SK-N-SH (cell line): ENCODE results near the gene ARHGEF7. TPM values are rescaled to one million over a fixed set of nuclear protein-coding genes. Genes with fewer than 3 reads are reported as not detected.
A peak's percentile ranks its signal among the peaks of the same experiment; 100 is the strongest.
"Not testable (repeated sequence)": the region's sequence is repeated elsewhere in the genome, so short reads cannot be mapped to it uniquely, and the experiment has no call there.

Experiments
- CTCF ChIA-PET: fragments of 300-600, 350-600 bp; formaldehyde crosslinking; extraction: SDS; loops from one replicate; lab custom pipeline; 2021; lab: Yijun Ruan, JAX
- POLR2A ChIA-PET: fragments of 350-600 bp; sonication (Branson Sonifier 250); formaldehyde crosslinking; extraction: SDS; loops from one replicate; lab custom pipeline; 2020; ENCODE audit warnings: antibody characterized with exemption, inconsistent platforms; lab: Yijun Ruan, JAX
- DNase-seq: peaks from one replicate; pipeline ENCODE4 v3.0.0; 2012
- H2AFZ ChIP-seq: fragments of 200-600 bp; sonication (generic); 2 replicates; pipeline ENCODE4 v1.8.1; 2016; ENCODE audit warnings: antibody characterized with exemption, mild to moderate bottlenecking, low read depth
- H3F3A ChIP-seq: fragments of 200-600 bp; sonication (generic); replicated peaks from 2 replicates; pipeline ENCODE3; 2016; ENCODE audit warnings: antibody characterized with exemption, mild to moderate bottlenecking; ENCODE audit not compliant: insufficient read depth
- H3K27ac ChIP-seq, 2 experiments: fragments of 200-500 bp in 1 of 2; fragments of 200-600 bp in 1 of 2; sonication (Bioruptor generic) in 1 of 2; sonication (generic), shearing (Covaris generic) in 1 of 2; 2 replicates each; pipeline versions ENCODE4 v1.5.1 to v1.6.1; 2014 to 2016; ENCODE audit warnings: low read depth in 2 of 2, inconsistent platforms in 1 of 2, low read length in 1 of 2, mild to moderate bottlenecking in 1 of 2, mixed read lengths in 1 of 2
- H3K27me3 ChIP-seq: fragments of 200-600 bp; sonication (generic), shearing (Covaris generic); 2 replicates; pipeline ENCODE4 v1.6.1; 2016; ENCODE audit warnings: mixed run types; ENCODE audit not compliant: insufficient read depth
- H3K36me3 ChIP-seq, 2 experiments: fragments of 200-500 bp in 1 of 2; fragments of 200-600 bp in 1 of 2; sonication (Bioruptor generic) in 1 of 2; sonication (generic) in 1 of 2; replicated peaks in 1 of 2; 2 replicates each; pipeline versions ENCODE3 to v1.5.1; 2014 to 2016; ENCODE audit warnings: low read length in 1 of 2, mild to moderate bottlenecking in 1 of 2; ENCODE audit not compliant: insufficient read depth in 2 of 2, control insufficient read depth in 1 of 2
- H3K4me1 ChIP-seq, 2 experiments: fragments of 200-500 bp in 1 of 2; fragments of 200-600 bp in 1 of 2; sonication (Bioruptor generic) in 1 of 2; sonication (generic), shearing (Covaris generic) in 1 of 2; 2 replicates each; pipeline versions ENCODE4 v1.5.1 to v1.6.1; 2014 to 2016; ENCODE audit warnings: low read depth in 1 of 2, low read length in 1 of 2, mixed run types in 1 of 2; ENCODE audit not compliant: insufficient read depth in 2 of 2, control insufficient read depth in 1 of 2
- H3K4me2 ChIP-seq: fragments of 200-600 bp; sonication (generic), shearing (Covaris generic); 2 replicates; pipeline ENCODE4 v1.6.1; 2017; ENCODE audit warnings: mixed run types
- H3K4me3 ChIP-seq, 2 experiments: fragments of 200-500 bp in 1 of 2; fragments of 200-600 bp in 1 of 2; sonication (Bioruptor generic) in 1 of 2; sonication (generic), shearing (Covaris generic) in 1 of 2; 2 replicates each; pipeline versions ENCODE4 v1.5.1 to v1.8.1; 2014 to 2016; ENCODE audit warnings: low read depth in 2 of 2, inconsistent platforms in 1 of 2, low read length in 1 of 2, mild to moderate bottlenecking in 1 of 2, mixed read lengths in 1 of 2, moderate library complexity in 1 of 2
- H3K79me2 ChIP-seq: fragments of 200-600 bp; sonication (generic); 2 replicates; pipeline ENCODE4 v1.8.1; 2017; ENCODE audit warnings: mild to moderate bottlenecking; ENCODE audit not compliant: insufficient read depth
- H3K9ac ChIP-seq: fragments of 200-600 bp; sonication (generic); 2 replicates; pipeline ENCODE4 v1.6.1; 2017; ENCODE audit warnings: mixed run types
- H3K9me2 ChIP-seq: fragments of 200-600 bp; sonication (generic); 2 replicates; pipeline ENCODE4 v1.6.1; 2017; ENCODE audit warnings: mixed run types
- H3K9me3 ChIP-seq: fragments of 200-600 bp; sonication (generic); 2 replicates; pipeline ENCODE4 v1.6.1; 2017; ENCODE audit warnings: mixed run types, mild to moderate bottlenecking, moderate library complexity
- H4K20me1 ChIP-seq: fragments of 200-600 bp; sonication (generic); 2 replicates; pipeline ENCODE4 v1.6.1; 2017; ENCODE audit warnings: mild to moderate bottlenecking, mixed run types; ENCODE audit not compliant: insufficient read depth
- ELF1 ChIP-seq: IDR thresholded peaks from 2 replicates; pipeline ENCODE4 v1.4.0; 2012
- GATA2 ChIP-seq: sonication (generic); formaldehyde crosslinking; IDR thresholded peaks from 2 replicates; pipeline ENCODE4 v1.5.0; 2020; ENCODE audit warnings: mild to moderate bottlenecking, missing genetic modification reagents
- POLR2AphosphoS5 ChIP-seq: IDR thresholded peaks from 2 replicates; pipeline ENCODE4 v1.6.1; 2012; ENCODE audit warnings: low read depth, low read length
- RAD21 ChIP-seq: IDR thresholded peaks from 2 replicates; pipeline ENCODE4 v1.6.1; 2012; ENCODE audit warnings: mild to moderate bottlenecking, low read length
- WGBS: methylation state at CpG from one replicate; pipeline ENCODE4 v1.1.6; 2017; ENCODE audit warnings: low lambda C conversion rate; 5-methylcytosine and 5-hydroxymethylcytosine counted together
- polyA plus RNA-seq, 3 experiments: library from polyadenylated mRNA; depleted of rRNA; stranded (reverse); fragments of >200 nt; gene quantifications; 2 replicates each; pipeline ENCODE4 v1.2.3, GENCODE V29; 2012
- TF ChIP-seq, protein P1 (sequence below): IDR thresholded peaks from 2 replicates; pipeline ENCODE4; 2012
- TF ChIP-seq, protein P2 (sequence below): IDR thresholded peaks from 2 replicates; pipeline ENCODE4 v1.6.1; 2012; ENCODE audit warnings: mild to moderate bottlenecking, low read depth, low read length, moderate library complexity
- TF ChIP-seq, protein P3 (sequence below): fragments of 150-350 bp; IDR thresholded peaks from 2 replicates; pipeline ENCODE4 v1.6.1; 2016; ENCODE audit warnings: mild to moderate bottlenecking, low read depth, low read length
- TF ChIP-seq, protein P4 (sequence below): fragments of 200-600 bp; sonication (generic); IDR thresholded peaks from 2 replicates; pipeline ENCODE4 v1.6.1; 2017; ENCODE audit warnings: antibody characterized with exemption, mild to moderate bottlenecking, moderate library complexity

The ARHGEF7 gene
- polyA plus RNA-seq, 1 of the 3 experiments (the other 2 are of a cell fraction): 21.6 TPM

DNA sequence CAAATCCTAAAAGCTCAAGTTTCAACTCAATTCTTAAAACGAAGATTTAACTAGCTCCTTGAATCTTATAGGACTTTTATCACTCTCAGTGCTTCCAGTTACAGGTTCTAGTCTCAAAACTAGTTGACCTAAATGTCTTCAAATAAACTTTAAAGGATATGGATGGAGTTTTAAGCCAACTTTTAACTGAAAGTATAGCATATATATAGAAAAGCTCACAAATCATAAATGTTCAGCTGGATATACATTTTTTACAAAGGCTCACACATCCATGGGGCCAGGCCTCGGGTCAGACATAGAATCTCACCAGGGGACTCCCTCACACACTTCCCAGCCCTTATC, 47.1 kb upstream of the ARHGEF7 start (continued):
- TF ChIP-seq, protein P1, sequence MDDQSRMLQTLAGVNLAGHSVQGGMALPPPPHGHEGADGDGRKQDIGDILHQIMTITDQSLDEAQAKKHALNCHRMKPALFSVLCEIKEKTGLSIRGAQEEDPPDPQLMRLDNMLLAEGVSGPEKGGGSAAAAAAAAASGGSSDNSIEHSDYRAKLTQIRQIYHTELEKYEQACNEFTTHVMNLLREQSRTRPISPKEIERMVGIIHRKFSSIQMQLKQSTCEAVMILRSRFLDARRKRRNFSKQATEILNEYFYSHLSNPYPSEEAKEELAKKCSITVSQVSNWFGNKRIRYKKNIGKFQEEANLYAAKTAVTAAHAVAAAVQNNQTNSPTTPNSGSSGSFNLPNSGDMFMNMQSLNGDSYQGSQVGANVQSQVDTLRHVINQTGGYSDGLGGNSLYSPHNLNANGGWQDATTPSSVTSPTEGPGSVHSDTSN: no peak
- TF ChIP-seq ELF1 (no peak), POLR2AphosphoS5 (no peak), GATA2 (no peak)
- TF ChIP-seq, protein P2, sequence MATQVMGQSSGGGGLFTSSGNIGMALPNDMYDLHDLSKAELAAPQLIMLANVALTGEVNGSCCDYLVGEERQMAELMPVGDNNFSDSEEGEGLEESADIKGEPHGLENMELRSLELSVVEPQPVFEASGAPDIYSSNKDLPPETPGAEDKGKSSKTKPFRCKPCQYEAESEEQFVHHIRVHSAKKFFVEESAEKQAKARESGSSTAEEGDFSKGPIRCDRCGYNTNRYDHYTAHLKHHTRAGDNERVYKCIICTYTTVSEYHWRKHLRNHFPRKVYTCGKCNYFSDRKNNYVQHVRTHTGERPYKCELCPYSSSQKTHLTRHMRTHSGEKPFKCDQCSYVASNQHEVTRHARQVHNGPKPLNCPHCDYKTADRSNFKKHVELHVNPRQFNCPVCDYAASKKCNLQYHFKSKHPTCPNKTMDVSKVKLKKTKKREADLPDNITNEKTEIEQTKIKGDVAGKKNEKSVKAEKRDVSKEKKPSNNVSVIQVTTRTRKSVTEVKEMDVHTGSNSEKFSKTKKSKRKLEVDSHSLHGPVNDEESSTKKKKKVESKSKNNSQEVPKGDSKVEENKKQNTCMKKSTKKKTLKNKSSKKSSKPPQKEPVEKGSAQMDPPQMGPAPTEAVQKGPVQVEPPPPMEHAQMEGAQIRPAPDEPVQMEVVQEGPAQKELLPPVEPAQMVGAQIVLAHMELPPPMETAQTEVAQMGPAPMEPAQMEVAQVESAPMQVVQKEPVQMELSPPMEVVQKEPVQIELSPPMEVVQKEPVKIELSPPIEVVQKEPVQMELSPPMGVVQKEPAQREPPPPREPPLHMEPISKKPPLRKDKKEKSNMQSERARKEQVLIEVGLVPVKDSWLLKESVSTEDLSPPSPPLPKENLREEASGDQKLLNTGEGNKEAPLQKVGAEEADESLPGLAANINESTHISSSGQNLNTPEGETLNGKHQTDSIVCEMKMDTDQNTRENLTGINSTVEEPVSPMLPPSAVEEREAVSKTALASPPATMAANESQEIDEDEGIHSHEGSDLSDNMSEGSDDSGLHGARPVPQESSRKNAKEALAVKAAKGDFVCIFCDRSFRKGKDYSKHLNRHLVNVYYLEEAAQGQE: no peak
- TF ChIP-seq, protein P3, sequence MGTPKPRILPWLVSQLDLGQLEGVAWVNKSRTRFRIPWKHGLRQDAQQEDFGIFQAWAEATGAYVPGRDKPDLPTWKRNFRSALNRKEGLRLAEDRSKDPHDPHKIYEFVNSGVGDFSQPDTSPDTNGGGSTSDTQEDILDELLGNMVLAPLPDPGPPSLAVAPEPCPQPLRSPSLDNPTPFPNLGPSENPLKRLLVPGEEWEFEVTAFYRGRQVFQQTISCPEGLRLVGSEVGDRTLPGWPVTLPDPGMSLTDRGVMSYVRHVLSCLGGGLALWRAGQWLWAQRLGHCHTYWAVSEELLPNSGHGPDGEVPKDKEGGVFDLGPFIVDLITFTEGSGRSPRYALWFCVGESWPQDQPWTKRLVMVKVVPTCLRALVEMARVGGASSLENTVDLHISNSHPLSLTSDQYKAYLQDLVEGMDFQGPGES: no peak

DNA sequence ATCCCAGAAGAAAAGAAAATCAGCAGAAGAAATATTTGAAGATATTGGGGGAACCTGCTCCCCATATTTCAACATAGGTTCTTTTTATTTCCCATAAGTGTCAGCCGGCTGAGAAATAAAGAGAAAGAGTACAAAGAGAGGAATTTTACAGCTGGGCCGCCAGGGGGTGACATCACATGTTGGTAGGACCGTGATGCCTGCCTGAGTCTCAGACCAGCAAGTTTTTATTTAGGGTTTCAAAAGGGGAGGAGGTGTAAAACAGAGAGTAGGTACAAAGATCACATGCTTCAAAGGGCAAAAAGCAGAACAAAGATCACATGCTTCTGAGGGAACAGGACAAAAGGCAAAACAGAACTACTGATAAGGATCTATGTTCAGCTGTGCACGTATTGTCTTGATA, 44.0 kb upstream of the ARHGEF7 start:
- H3F3A ChIP-seq, H3K4me3 ChIP-seq, H3K9me2 ChIP-seq, H3K36me3 ChIP-seq, H3K4me2 ChIP-seq, H4K20me1 ChIP-seq, H3K79me2 ChIP-seq, H3K4me1 ChIP-seq, H3K27ac ChIP-seq, DNase-seq, H3K9ac ChIP-seq, POLR2A ChIA-PET, H3K9me3 ChIP-seq, H2AFZ ChIP-seq: not testable (repeated sequence)
- WGBS: 16% methylated on average over 4 of the region's 4 CpGs
- peaks cover 16% of the 10 kb centered on the region for H3K27me3 ChIP-seq
- CTCF ChIA-PET: interaction anchor here (1.0 to 1.4 kb wide), 2 partner anchors 16 to 145 kb away, joined by 5 to 6 read pairs; no protein-coding TSS in a partner anchor
- TF ChIP-seq, protein P4, sequence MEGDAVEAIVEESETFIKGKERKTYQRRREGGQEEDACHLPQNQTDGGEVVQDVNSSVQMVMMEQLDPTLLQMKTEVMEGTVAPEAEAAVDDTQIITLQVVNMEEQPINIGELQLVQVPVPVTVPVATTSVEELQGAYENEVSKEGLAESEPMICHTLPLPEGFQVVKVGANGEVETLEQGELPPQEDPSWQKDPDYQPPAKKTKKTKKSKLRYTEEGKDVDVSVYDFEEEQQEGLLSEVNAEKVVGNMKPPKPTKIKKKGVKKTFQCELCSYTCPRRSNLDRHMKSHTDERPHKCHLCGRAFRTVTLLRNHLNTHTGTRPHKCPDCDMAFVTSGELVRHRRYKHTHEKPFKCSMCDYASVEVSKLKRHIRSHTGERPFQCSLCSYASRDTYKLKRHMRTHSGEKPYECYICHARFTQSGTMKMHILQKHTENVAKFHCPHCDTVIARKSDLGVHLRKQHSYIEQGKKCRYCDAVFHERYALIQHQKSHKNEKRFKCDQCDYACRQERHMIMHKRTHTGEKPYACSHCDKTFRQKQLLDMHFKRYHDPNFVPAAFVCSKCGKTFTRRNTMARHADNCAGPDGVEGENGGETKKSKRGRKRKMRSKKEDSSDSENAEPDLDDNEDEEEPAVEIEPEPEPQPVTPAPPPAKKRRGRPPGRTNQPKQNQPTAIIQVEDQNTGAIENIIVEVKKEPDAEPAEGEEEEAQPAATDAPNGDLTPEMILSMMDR: peak; percentile 34
- peak; percentile 8; the same call in 1 of the 2 replicates for TF ChIP-seq RAD21

DNA sequence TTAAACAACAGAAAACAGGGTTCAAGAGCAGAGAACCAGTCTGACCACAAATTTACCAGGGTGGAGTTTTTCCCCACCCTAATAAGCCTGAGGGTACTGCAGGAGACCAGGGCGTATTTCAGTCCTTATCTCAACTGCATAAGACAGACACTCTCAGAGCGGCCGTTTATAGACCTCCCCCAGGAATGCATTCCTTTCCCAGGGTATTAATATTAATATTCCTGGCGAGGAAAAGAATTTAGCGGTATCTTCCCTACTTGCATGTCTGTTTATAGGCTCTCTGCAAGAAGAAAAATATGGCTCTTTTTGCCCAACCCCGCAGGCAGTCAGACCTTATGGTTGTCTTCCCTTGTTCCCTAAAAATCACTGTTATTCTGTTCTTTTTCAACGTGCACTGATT, 43.6 kb upstream of the ARHGEF7 start:
- H4K20me1 ChIP-seq, DNase-seq, H3K27ac ChIP-seq, H3K9me3 ChIP-seq, H2AFZ ChIP-seq, H3K9ac ChIP-seq, H3F3A ChIP-seq, H3K9me2 ChIP-seq, H3K4me2 ChIP-seq, POLR2A ChIA-PET, H3K4me3 ChIP-seq, H3K79me2 ChIP-seq, H3K4me1 ChIP-seq, H3K36me3 ChIP-seq: not testable (repeated sequence)
- CTCF ChIA-PET: interaction anchor here (1.4 kb wide), 1 partner anchor 144 kb away, joined by 5 read pairs; no protein-coding TSS in a partner anchor
- H3K27me3 ChIP-seq: peaks cover 12% of the 10 kb centered on the region
- 25% methylated on average over 7 of the region's 7 CpGs for WGBS
